GM12872 (cell line): ENCODE measurements around the gene P2RX6.

Experiments
- TF ChIP-seq, protein P1 (sequence below): IDR thresholded peaks from 3 replicates; pipeline ENCODE4 v1.5.1; 2011; ENCODE audit warnings: low read depth, mild to moderate bottlenecking, low read length, moderate library complexity; ENCODE audit not compliant: insufficient read depth

P2RX6 gene

DNA sequence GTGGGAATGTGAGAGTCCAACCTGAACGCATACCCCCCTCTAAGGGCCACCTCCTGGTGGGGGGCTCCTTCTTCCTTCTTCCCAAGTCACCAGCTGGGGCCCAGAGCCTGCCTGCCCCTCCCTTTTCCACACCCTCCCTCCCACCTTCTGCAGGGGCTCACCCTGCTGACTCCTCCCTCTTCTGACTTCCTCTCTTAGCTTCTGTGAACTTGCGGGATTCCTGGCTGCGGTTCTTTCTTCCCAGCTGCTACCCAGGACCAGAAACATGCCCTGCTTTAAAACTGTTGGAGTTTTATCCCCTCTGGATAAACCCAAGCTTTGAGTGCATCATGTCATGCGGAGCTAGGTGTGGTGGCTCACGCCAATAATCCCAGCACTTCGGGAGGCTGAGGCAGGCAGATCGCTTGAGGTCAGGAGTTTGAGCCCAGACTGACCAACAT, 40.9 kb downstream of the P2RX6 start:
- TF ChIP-seq, protein P1, sequence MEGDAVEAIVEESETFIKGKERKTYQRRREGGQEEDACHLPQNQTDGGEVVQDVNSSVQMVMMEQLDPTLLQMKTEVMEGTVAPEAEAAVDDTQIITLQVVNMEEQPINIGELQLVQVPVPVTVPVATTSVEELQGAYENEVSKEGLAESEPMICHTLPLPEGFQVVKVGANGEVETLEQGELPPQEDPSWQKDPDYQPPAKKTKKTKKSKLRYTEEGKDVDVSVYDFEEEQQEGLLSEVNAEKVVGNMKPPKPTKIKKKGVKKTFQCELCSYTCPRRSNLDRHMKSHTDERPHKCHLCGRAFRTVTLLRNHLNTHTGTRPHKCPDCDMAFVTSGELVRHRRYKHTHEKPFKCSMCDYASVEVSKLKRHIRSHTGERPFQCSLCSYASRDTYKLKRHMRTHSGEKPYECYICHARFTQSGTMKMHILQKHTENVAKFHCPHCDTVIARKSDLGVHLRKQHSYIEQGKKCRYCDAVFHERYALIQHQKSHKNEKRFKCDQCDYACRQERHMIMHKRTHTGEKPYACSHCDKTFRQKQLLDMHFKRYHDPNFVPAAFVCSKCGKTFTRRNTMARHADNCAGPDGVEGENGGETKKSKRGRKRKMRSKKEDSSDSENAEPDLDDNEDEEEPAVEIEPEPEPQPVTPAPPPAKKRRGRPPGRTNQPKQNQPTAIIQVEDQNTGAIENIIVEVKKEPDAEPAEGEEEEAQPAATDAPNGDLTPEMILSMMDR: no peak

- TF ChIP-seq, protein P1: no peak
Measured at GRCh38 chr22:21064917-21065864, 50.2 kb downstream of the P2RX6 start.

DNA sequence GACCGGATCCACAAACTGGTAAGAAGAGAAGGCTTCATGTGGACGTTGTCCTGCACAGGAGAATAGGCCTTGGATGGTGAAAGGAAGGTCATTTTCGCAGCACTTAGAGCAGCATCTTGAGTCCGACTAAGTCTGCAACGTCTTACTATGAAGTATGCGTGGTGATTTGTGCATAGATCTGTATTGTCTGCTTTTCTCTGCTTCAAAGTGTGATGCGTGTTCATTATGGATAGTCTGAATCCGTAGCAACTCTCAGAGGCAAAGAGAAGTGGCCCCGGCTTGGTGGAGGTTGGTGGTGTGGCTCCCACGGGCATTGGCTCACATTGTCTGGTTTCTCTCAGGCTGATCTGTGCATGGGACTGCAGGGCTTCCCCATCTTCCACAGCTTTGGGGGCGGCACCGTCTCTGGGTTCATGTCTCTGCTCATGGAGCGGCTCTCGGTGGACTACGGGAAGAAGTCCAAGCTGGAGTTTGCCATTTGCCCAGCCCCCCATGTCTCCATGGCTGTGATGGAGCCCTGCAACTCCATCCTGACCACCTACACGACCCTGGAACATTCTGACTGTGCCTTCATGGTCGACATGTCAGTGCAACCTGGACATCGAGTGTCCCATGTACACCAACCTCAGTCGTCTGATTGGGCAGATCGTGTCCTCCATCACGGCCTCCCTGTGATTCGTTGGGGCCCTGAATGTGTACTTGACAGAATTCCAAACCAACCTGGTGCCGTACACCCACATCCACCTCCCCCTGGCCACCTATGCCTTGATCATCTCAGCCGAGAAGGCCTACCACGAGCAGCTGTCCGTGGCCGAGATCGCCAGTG, 52.3 kb downstream of the P2RX6 start:
- TF ChIP-seq, protein P1: no peak

DNA sequence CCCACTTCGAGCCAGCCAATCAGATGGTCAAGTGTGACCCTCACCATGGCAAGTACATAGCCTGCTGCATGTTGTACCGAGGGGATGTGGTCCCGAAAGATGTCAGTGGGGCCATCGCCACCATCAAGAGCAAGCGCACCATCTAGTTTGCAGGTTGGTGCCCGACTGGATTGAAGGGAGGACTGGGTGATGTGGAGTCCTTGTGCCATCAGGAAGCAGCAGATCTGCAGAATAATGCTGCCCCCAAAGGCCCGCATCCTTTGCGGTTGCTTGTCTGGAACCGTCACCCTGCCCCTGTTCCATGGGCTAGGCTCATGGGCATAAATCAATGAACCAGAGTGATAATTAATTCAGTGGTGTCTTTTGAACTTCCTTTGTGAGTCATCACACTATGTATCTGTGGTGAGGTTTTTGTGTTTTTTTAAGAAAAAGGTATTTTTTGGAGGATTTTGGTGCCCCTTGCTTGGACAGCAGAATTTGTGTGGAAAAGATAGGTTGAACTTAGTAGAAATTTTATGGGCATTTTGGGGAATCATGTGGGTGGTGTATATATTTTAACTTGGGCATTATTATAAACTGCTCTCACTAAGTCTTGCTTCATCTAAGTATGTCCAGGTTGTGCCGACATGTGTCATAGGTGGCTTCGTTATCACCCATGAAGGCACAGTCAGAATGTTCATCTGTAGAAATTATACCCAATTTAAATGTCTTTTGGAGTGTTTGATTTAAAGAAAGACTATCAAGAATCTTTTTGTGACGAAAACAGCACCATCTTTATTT, 53.1 kb downstream of the P2RX6 start:
- TF ChIP-seq, protein P1: no peak

- TF ChIP-seq, protein P1: no peak
Measured at GRCh38 chr22:21068681-21069276, 53.8 kb downstream of the P2RX6 start.

DNA sequence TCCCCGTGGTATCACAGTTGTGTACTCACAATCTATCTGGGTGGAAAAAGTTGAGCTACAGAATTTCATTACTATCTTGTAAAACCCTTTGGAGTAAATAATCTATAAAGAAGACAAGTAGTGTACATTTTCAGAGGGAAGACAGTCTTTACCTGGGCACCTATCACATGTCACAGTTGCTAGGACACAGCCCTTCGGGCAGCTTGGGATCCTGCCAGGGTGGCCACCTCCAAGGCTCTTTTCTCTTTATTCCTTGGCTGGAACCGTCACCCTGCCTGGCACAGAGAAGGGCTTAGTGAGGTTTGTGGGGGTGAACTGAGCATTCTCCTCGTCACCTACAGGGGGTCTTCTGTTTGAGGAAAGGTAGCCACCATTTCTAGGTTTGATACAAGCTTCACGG, 54.4 kb downstream of the P2RX6 start:
- TF ChIP-seq, protein P1: no peak
